ENCODE results near the gene FAM222A.

DNA sequence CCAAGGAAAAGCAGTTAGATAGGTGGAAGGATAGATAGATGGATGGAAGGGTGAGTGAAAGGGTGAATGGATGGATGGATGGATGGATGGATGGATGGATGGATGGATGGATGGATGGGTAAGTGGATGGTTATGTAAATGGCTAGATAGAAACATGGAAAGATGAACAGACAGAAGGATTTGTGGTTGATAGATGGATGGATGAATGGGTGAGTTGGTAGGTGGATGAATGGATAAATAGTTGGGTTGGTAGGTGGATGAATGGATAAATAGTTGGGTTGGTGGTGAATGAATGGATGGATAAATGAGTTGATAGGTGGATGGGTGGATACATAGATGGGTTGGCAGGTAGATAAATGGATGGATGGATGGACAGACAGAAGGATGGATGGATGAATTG is 30.3 kb upstream of the FAM222A start:
- TF ChIP-seq, protein P1, sequence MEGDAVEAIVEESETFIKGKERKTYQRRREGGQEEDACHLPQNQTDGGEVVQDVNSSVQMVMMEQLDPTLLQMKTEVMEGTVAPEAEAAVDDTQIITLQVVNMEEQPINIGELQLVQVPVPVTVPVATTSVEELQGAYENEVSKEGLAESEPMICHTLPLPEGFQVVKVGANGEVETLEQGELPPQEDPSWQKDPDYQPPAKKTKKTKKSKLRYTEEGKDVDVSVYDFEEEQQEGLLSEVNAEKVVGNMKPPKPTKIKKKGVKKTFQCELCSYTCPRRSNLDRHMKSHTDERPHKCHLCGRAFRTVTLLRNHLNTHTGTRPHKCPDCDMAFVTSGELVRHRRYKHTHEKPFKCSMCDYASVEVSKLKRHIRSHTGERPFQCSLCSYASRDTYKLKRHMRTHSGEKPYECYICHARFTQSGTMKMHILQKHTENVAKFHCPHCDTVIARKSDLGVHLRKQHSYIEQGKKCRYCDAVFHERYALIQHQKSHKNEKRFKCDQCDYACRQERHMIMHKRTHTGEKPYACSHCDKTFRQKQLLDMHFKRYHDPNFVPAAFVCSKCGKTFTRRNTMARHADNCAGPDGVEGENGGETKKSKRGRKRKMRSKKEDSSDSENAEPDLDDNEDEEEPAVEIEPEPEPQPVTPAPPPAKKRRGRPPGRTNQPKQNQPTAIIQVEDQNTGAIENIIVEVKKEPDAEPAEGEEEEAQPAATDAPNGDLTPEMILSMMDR (IDR thresholded peaks at IDR 0.05) = no peak
- TF ChIP-seq POLR2A (IDR thresholded peaks at IDR 0.05) (no peak), POLR2AphosphoS5 (IDR thresholded peaks at IDR 0.05) (no peak)

Data from gastroesophageal sphincter (tissue), 3 donors.